NOMO-1 treated with dmso at 0.1 percent for 144 hours (cell line): Measurements from ENCODE around the gene DAZAP1.

Source experiments
- DNase-seq: peaks from one replicate; lab custom pipeline; 2025; ENCODE audit not compliant: unreplicated experiment; lab: John Stamatoyannopoulos, UW

Gene DAZAP1

DNA sequence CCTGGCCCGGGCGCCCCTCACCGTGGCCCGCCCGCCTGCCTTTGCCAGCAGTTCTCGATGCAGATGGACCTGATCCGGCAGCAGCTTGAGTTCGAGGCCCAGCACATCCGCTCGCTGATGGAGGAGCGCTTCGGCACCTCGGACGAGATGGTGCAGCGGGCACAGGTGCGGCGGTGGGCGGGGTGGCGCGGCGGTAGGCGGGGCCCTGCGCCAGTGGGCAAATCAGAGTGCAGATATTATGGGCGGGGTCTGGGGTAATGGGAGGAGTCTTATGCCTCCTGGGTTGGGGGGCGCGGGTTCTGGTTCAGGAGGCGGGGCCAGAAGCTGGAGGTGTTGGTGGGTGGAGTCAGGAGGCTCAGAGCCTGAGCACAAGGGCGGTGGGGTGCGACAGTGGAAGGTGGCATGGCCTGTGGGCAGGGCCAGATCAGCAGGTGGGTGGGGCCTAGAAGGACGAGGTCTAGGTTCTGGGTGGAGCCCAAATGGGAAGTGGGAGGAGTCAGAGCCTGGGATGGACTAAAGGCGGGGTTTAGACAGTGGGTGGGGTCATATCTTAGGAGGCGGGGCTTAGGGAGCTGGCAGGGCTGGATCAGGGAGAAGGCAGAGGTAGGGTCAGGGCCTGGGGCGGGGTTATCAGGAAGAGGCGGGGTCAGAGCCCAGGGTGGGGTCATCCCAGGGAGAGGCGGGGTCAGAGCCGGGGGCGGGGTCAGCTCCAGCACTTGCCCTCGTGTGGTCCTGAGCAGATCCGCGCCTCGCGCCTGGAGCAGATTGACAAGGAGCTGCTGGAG lies 48.1 kb downstream of the DAZAP1 start:
- DNase-seq: no peak

DNA sequence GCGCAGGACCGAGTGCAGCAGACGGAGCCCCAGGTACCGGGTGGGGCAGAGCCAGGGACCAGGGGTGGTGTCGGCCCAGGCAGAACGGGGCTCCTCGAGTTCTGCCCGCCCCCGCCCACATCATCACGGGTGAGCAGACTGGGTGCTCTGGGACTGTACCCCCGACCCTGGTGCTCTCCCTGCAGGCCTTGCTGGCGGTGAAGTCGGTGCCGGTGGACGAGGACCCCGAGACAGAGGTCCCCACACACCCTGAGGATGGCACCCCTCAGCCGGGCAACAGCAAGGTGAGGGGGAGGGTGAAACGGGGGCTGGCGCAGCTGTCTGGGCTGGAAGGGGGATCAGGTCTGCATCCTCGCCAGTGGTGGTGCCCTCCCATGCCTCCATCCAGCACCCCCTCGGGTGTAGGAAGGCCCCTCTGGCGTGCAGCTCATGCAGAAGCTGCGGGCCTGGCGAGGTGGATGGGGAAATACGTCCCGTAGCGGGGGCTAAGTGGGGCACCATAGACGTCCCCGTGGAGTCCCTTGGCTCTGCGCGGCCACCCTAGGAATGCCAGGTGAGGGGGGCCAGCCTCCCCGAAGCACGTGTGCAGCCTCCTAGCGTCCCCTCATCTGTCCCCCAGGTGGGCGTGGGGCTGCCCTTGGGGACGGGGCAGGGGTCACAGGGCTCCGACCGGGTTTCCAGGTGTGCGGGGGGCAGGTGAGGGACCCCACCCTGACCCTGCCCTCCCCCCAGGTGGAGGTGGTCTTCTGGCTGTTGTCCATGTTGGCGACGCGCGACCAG lies 48.9 kb downstream of the DAZAP1 start:
- DNase-seq: no peak

GRCh38 chr19:1457031-1457739 lies 49.8 kb downstream of the DAZAP1 start:
- no peak for DNase-seq

GRCh38 chr19:1457892-1458291 lies 50.5 kb downstream of the DAZAP1 start:
- no peak for DNase-seq

GRCh38 chr19:1459479-1459878 lies 52.1 kb downstream of the DAZAP1 start:
- DNase-seq: no peak

DNA sequence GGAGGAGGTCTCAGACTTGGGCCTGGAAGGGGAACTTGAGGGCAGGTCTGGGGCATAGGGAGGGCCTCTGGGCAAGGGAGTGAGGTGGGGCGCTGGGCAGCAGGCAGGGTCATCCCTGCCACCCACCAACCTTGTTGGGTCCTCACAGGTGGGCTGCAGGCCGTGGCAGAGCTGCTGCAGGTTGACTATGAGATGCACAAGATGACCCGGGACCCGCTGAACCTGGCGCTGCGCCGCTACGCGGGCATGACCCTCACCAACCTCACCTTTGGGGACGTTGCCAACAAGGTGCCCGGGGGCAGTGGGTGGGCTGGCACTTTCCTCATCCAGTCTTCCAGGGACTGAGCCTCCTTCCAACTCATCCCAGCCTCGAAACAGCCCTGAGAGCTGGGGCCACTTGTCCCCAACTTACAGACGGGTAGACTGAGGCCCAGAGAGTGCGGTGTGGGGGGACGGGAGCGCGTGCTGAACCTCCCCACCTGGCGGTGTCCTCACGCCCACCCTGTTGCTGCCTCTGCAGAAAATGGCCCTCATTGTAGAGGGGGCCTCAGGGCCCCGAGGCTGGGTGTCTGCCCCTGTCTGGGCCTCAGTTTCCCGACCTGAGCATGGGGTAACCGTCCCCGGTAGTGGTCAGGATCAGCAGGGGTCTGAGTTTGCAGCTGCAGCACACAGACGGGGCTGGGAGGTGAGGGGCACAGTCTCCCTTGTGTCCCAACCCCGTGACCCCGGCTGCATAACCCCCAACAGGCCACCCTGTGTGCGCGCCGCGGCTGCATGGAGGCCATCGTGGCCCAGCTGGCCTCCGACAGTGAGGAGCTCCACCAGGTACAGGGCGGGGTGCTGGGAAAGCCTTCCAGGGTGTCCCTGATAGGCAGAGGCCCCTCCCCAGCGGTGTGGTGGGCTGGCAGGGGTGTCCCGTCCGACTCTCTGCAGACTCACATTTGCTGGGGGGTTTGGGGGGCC lies 52.9 kb downstream of the DAZAP1 start:
- no peak for DNase-seq

DNA sequence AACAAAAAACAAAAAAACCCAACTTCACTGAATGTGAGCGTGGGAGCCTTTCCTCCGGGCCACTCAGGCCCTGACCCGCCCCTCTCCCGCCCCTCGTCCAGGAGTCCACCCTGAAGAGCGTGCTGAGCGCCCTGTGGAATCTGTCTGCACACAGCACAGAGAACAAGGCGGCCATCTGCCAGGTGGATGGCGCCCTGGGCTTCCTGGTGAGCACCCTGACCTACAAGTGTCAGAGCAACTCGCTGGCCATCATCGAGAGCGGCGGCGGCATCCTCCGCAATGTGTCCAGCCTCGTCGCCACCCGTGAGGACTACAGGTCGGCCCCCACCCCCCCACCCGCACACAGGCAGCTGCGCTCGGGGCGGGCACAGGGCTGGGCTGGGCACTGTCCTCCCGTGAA lies 54.5 kb downstream of the DAZAP1 start:
- no peak for DNase-seq

DNA sequence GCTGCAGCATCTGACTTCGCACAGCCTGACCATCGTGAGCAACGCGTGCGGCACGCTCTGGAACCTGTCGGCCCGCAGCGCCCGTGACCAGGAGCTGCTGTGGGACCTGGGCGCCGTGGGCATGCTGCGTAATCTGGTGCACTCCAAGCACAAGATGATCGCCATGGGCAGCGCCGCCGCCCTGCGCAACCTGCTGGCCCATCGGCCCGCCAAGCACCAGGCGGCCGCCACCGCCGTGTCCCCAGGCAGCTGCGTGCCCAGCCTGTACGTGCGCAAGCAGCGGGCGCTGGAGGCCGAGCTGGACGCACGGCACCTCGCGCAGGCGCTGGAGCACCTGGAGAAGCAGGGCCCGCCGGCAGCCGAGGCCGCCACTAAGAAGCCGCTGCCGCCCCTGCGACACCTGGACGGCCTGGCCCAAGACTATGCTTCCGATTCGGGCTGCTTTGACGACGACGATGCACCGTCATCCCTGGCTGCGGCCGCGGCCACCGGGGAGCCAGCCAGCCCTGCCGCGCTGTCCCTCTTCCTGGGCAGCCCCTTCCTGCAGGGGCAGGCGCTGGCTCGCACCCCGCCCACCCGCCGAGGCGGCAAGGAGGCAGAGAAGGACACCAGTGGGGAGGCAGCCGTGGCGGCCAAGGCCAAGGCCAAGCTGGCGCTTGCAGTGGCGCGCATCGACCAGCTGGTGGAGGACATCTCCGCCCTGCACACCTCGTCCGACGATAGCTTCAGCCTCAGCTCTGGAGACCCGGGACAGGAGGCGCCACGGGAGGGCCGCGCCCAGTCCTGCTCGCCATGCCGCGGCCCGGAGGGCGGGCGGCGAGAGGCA lies 58.0 kb downstream of the DAZAP1 start:
- no peak for DNase-seq

DNA sequence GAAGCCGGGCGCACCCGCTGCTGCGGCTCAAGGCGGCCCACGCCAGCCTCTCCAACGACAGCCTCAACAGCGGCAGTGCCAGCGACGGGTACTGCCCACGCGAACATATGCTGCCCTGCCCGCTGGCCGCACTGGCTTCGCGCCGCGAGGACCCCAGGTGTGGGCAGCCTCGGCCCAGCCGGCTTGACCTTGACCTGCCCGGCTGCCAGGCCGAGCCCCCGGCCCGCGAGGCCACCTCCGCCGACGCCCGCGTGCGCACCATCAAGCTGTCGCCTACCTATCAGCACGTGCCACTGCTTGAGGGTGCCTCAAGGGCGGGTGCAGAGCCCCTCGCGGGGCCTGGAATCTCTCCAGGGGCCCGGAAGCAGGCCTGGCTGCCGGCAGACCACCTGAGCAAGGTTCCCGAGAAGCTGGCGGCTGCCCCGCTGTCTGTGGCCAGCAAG lies 58.7 kb downstream of the DAZAP1 start:
- DNase-seq: no peak

GRCh38 chr19:1466461-1467214 lies 59.3 kb downstream of the DAZAP1 start:
- no peak for DNase-seq

GRCh38 chr19:1467215-1467489 lies 59.8 kb downstream of the DAZAP1 start:
- DNase-seq: no peak

DNA sequence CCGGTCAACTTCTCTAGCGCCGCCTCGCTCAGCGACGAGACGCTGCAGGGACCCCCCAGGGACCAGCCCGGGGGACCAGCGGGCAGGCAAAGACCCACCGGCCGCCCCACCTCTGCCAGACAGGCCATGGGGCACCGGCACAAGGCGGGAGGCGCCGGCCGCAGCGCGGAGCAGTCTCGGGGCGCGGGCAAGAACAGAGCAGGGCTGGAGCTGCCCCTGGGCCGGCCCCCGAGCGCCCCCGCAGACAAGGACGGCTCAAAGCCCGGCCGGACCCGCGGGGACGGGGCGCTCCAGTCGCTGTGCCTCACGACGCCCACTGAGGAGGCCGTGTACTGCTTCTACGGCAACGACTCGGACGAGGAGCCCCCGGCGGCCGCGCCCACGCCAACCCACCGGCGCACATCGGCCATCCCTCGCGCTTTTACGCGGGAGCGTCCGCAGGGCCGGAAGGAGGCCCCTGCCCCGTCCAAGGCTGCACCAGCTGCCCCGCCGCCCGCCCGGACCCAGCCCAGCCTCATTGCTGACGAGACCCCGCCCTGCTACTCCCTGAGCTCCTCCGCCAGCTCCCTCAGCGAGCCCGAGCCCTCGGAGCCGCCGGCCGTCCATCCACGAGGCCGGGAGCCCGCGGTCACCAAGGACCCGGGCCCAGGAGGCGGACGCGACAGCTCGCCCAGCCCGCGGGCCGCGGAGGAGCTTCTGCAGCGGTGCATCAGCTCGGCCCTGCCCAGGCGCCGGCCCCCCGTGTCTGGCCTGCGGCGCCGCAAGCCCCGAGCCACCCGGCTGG lies 60.3 kb downstream of the DAZAP1 start:
- DNase-seq: no peak

GRCh38 chr19:1468274-1468820 lies 61.0 kb downstream of the DAZAP1 start:
- no peak for DNase-seq

GRCh38 chr19:1468821-1469254 lies 61.5 kb downstream of the DAZAP1 start:
- no peak for DNase-seq

DNA sequence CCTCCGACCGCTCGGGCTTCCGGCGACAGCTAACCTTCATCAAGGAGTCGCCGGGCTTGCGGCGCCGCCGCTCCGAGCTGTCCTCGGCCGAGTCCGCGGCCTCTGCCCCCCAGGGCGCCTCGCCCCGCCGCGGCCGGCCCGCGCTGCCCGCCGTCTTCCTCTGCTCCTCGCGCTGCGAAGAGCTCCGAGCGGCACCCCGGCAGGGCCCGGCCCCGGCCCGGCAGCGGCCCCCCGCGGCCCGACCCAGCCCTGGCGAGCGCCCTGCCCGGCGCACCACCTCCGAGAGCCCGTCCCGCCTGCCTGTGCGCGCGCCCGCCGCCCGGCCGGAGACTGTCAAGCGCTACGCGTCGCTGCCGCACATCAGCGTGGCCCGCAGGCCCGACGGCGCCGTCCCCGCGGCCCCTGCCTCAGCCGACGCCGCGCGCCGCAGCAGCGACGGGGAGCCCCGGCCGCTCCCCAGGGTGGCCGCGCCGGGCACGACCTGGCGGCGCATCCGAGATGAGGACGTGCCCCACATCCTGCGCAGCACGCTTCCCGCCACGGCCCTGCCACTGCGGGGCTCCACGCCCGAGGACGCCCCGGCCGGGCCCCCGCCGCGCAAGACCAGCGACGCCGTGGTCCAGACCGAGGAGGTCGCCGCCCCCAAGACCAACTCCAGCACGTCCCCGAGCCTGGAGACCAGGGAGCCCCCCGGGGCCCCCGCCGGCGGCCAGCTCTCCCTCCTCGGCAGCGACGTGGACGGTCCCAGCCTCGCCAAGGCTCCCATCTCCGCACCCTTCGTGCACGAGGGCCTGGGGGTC lies 62.1 kb downstream of the DAZAP1 start:
- DNase-seq: no peak

DNA sequence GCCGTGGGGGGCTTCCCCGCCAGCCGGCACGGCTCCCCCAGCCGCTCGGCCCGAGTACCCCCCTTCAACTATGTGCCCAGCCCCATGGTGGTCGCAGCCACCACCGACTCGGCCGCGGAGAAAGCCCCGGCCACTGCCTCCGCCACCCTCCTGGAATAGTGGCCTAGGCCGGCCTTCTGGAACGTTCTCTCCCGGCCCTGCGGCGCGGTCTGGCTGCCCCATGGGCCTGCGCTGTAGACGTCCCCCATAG lies 62.6 kb downstream of the DAZAP1 start:
- DNase-seq: no peak

GRCh38 chr19:1470305-1471009 lies 63.1 kb downstream of the DAZAP1 start:
- no peak for DNase-seq
